RCC 7860 (cell line): ENCODE results near the gene AGAP9.
"Not testable (repeated sequence)": the region's sequence is repeated elsewhere in the genome, so short reads cannot be mapped to it uniquely, and the experiment has no call there.

Source experiments
- DNase-seq: peaks from one replicate; pipeline ENCODE4 v3.0.0-alpha.2; 2015; ENCODE audit warnings: low spot score
- FAIRE-seq: peaks from 2 replicates; lab custom pipeline; 2012; peaks lifted over from hg19 to GRCh38; lab: Jason Lieb, UNC

AGAP9 gene

DNA sequence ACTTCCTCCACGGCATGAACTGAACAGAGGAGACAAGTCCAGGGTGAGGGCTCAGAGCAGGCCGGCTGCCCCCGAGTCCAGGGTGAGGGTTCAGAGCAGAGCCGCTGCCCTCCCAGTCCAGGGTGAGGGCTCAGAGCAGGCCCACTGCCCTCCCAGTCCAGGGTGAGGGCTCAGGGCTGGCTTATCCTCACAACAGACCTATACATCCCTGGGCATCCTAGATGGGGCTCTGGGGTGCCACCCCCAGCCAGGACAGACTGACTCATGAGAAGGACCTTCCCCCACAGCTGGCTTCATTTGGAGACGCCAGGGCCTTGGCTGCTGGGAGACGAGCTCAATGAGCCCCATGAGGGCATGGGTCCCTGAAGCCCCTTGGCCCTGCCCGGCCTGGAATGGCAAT lies 33.8 kb downstream of the AGAP9 start:
- FAIRE-seq, DNase-seq: not testable (repeated sequence)

DNA sequence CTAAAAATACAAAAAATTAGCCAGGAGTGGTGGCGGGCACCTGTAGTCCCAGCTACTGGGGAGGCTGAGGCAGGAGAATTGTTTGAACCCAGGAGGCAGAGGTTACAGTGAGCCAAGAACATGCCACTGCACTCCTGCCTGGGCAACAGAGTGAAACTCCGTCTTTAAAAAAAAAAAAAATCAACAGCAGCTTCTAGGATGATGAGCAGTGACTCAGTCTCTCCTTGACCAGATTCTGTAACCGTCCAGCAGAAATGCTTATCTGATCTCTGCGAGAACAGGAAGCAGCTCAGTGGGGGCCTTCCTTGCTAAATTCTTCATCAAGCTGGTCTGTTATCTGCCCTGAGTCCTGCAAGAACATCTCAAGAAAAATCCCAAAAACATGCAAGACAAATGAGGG lies 37.5 kb downstream of the AGAP9 start:
- DNase-seq: peak; percentile 84
- FAIRE-seq: not testable (repeated sequence)

DNA sequence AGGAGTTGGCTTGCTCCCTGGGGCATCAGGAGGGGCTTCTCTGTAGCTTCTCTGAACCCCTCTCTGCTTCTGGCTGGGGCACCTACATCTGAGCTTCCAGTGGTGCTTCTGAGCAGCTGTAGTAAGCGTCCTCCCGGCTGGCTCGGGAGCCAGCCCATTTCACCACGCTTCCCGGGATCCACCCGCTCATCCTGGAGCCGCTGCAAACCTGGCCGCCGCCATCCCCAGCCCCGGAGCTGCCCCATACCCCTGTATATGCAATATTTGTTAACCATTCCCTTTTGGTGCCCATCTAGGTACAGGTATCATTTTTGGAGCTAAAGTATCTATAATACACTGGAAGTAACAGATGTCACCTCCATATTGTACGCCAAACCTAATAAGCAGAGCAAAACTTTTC lies 38.7 kb downstream of the AGAP9 start:
- FAIRE-seq, DNase-seq: not testable (repeated sequence)

DNA sequence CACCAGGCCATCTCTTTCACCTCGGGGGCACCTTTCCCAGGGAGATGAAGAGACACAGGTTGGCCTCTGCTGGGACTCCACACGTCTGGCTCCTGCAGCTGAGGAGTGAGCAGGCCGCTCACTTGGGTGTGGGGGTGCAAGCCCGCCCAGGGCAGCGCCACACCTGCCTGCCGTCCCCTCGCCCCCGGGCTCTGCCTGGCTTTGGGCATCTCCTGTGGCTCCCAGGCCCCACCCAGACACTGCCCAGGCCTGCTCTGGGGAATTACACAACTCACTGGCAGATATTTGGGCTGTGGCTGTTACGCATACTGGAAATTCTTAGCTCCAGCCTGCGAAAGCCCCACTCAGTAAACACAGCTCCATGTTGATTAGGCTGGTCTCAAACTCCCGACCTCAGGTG lies 39.5 kb downstream of the AGAP9 start, which contains the start of gene ANXA8:
Gene ANXA8, minus strand, starts transcription at position 193 of the 400 bp plus-strand sequence. Its CDS starts 182 bp downstream, at position 11.
- not testable (repeated sequence) for FAIRE-seq, DNase-seq

DNA sequence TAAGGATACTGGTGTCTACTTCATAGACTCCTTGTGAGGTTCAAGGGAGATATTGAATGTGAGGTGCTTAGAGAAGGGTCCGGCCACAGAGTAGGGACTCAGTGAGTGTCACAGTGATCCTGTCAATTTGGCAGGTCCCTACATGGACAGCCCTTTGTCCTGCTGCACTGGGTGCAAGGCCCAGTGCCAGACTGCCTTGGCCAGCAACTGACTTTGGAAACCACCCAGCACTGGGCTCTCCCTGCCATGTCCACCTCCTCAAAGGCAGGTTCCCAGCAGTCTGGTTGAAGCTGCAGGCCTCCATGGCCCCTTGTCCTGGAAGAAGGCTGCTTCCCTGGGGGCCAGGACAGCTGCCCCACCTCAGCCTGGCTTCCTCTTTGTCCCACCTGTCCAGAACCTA lies 41.1 kb downstream of the AGAP9 start:
- not testable (repeated sequence) for DNase-seq, FAIRE-seq

DNA sequence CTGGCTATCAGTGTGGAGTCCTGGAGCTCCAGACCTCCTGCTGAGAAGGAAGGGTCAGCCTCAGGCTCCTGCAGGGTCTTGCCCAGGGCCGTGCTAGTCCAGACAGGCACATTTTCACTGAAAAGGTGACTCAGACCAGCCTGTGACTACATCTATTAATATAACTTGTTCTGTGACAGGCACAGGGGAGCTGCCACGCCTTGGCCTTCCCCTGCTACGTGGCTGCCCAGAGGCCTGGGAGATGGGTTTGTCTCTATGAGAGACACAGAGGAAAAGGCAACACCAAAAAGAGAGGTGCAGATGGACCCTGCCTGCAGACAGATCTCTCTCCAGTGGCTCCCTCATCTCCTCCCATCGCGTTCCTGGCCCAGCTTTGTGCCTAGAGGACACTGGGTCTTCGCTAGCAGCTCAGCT lies 41.7 kb downstream of the AGAP9 start:
- peak; percentile 46 for DNase-seq
- not testable (repeated sequence) for FAIRE-seq

- peak; percentile 93 for DNase-seq
- peak; percentile 98 for FAIRE-seq
These were observed 42.2 kb downstream of the AGAP9 start for GRCh38 chr10:47481182-47481766.

GRCh38 chr10:47480133-47480532 lies 43.3 kb downstream of the AGAP9 start:
- not testable (repeated sequence) for FAIRE-seq, DNase-seq

DNA sequence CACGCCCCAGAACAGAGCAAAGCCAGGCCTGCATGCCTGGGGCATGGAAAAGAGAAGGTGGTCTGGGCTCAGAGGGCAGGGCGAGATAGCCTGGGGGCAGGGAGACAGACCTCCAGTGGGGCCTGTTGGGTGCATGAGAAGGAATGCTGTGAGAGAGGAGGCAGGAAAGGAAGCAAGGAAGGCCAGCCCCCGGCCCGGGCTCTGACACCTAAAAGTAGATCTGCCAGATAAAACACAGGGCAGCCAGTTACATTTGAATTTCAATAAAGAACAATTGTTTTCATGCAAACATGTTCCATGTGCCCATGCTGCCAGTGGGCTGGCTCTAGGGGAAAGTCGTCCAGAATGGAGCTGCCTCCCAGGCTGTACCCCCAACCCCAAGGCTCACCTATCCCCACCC lies 45.3 kb downstream of the AGAP9 start:
- not testable (repeated sequence) for FAIRE-seq, DNase-seq

DNA sequence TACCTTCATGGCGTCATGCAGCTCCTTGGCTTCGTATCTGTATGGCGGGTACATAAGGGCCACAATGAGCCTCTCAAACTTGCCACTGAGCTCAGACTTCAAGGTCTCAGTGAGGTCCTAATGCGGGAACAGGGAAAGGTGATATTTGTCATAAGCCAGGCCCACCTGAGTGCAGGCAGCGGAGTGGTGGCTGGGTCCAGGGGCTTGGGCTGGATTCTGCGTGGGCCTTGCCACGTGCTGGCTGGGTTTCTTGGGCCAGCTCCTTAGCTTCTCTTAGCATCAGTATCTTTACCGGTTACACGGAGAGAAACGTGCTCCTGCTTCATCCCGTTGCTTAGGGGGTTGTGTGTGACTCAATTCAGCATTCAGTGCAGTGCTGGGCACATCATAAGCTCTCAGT lies 46.4 kb downstream of the AGAP9 start:
- FAIRE-seq: not testable (repeated sequence)

DNA sequence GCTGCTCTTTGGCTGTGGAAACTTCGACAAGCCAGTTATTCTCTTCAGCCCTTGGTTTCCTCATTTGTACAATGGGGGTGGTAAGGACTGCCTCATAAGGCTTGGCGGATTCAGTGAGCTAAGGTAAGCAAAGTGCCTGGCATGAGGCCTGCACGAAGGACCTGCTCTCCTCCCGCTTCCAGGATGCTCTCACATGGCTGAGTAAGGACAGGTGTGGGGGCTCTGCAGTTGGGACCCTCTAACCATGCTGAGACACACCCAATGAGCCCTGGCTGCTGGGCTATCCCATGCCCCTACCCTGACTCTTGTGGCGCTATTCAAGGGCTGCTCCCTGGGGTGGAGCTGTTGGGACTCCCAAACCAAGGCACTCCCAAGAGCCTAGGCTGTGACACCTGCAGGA lies 48.3 kb downstream of the AGAP9 start:
- DNase-seq, FAIRE-seq: not testable (repeated sequence)

More for the DNA sequence above, 46.4 kb downstream of the AGAP9 start:
- DNase-seq: not testable (repeated sequence)

- not testable (repeated sequence) for DNase-seq, FAIRE-seq
These were observed 49.9 kb downstream of the AGAP9 start for GRCh38 chr10:47473516-47473915.

DNA sequence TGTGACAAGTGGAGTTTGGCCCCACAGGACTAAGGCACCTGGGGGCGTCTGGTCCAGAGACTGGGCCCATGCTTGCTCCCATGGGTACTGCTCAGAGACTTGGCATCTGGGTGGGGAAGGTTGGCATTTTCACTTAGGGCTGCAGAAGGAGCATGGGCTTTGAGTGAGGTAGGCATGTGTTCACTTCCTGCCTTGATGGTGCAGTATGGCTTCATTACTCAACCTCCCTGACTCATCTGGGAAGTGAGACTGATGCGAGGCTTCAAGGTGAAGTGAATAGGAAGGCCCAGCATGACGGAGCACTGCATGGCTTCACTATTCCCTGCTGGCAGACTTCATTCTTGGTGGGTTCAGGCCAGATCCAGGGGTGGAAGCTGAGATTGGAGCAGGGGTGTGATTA lies 50.8 kb downstream of the AGAP9 start:
- peak; percentile 74 for FAIRE-seq
- DNase-seq: not testable (repeated sequence)

DNA sequence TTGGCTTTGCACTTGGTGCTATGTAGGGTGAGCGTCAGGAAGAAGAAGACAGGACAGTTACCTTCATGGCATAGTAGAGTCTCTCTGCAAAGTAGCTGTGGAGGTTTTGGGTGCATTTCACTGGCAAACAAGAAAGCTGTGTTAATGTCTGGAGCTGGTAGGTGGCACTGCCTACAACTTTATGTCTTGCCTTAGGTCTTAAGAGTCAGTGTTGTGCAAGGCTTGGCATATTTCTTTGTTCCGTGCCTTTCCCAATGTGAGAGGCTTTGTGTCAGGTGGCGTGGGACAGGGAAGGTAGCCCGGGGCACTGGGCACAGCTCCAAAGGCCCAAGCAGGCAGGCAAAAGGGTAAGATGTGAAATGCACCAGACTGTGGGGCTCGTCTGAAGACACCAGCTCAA lies 51.4 kb downstream of the AGAP9 start:
- FAIRE-seq, DNase-seq: not testable (repeated sequence)

GRCh38 chr10:47468731-47469528 lies 54.5 kb downstream of the AGAP9 start:
- not testable (repeated sequence) for DNase-seq

GRCh38 chr10:47467957-47468356 lies 55.5 kb downstream of the AGAP9 start:
- DNase-seq, FAIRE-seq: not testable (repeated sequence)

More at GRCh38 chr10:47468731-47469528, 54.5 kb downstream of the AGAP9 start:
- FAIRE-seq: not testable (repeated sequence)

GRCh38 chr10:47467458-47467857 lies 56.0 kb downstream of the AGAP9 start:
- not testable (repeated sequence) for FAIRE-seq, DNase-seq

- not testable (repeated sequence) for DNase-seq, FAIRE-seq
These were observed 58.1 kb downstream of the AGAP9 start for GRCh38 chr10:47465216-47465917.

- not testable (repeated sequence) for FAIRE-seq, DNase-seq
These were observed 60.7 kb downstream of the AGAP9 start for GRCh38 chr10:47462577-47463358.

DNA sequence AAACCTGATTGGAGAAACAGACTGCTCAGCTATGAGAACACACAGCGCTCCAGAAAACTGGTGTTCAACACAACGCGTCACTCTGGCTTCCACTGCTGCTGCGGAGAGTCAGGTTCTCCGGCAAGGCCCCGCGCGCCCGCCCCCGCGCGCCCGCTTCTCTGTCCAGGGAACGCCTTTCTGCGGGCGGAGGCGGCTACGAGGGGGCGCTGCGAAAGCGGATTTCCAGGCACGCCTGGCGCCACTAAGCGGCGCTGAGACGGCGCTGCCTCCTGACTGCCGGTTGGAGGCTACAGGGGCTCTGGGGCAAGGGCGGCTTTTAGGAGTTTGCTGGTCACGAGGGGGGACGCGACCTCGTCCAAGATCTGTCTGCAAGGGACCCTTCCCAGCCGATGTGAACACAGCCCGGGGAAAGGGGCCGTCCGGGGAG lies 62.2 kb downstream of the AGAP9 start:
- FAIRE-seq: not testable (repeated sequence)
- peak; percentile 80 for DNase-seq
